ENCODE measurements around the gene MEI1.
"Not testable (repeated sequence)": the region's sequence is repeated elsewhere in the genome, so short reads cannot be mapped to it uniquely, and the experiment has no call there.

Gene MEI1

DNA sequence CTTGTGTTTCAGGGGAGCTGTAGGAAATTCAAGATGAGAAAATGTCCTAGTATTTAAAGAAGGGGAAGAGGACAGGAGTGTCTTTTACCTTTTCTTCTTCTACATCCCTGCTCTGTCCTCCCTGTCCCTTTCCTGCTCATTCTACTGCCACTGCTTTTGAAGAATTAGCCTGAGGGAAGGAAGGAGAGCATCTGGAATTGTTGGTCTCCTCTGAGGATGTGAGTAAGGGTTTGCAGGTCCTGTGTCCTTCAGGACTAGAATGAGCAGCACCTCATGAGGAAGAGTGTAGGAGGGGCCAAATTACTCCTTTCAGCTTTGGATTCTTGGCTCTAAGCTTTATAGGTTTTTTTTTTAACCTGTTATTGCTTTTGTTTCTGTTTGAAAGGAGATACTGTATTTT is 34.8 kb upstream of the MEI1 start:
- Histone ChIP-seq H3K4me3 (ENCODE audit: low read depth in 1 of 2, low read length in 1 of 2) (no peak overlapping the region), H3K36me3 (peaks cover 55% of the 10 kb centered on the region), H3K27ac (no peak overlapping the region), H3K4me1 (ENCODE audit: control insufficient read depth in 1 of 2, insufficient read depth in 1 of 2, low read depth in 1 of 2, low read length in 1 of 2) (peaks cover 9 to 12% of the 10 kb centered on the region in 2 experiments), H3K9me3 (no peaks in the 10 kb centered on the region), H3K27me3 (no peaks in the 10 kb centered on the region)
- TF ChIP-seq, protein P1, sequence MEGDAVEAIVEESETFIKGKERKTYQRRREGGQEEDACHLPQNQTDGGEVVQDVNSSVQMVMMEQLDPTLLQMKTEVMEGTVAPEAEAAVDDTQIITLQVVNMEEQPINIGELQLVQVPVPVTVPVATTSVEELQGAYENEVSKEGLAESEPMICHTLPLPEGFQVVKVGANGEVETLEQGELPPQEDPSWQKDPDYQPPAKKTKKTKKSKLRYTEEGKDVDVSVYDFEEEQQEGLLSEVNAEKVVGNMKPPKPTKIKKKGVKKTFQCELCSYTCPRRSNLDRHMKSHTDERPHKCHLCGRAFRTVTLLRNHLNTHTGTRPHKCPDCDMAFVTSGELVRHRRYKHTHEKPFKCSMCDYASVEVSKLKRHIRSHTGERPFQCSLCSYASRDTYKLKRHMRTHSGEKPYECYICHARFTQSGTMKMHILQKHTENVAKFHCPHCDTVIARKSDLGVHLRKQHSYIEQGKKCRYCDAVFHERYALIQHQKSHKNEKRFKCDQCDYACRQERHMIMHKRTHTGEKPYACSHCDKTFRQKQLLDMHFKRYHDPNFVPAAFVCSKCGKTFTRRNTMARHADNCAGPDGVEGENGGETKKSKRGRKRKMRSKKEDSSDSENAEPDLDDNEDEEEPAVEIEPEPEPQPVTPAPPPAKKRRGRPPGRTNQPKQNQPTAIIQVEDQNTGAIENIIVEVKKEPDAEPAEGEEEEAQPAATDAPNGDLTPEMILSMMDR (IDR thresholded peaks at IDR 0.05) = no peak

DNA sequence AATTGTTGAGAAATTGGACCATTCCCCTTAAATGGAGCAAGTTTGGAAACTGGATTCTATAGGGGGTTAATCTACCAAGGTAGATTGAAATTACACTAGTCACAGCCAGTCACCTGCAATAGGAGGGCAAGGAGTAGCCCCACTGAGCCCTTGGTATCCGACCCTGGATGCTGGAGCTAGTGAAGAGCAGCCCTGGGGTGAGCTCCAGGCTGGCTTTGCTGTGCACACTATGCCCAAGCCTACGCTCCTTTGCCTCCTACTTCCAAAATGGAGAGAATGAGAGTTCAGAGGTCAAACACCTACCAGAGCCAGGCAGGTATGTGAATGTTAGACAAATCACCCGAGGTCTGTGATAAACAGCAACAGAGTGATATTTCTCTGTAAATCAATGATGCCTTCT is 34.4 kb upstream of the MEI1 start:
- Histone ChIP-seq H3K36me3 (peaks cover 51% of the 10 kb centered on the region), H3K27ac (no peak overlapping the region), H3K27me3 (no peaks in the 10 kb centered on the region), H3K4me1 (ENCODE audit: control insufficient read depth in 1 of 2, insufficient read depth in 1 of 2, low read depth in 1 of 2, low read length in 1 of 2) (peaks cover 9 to 12% of the 10 kb centered on the region in 2 experiments), H3K9me3 (no peaks in the 10 kb centered on the region), H3K4me3 (ENCODE audit: low read depth in 1 of 2, low read length in 1 of 2) (no peak overlapping the region)
- TF ChIP-seq, protein P1 (IDR thresholded peaks at IDR 0.05) = no peak

DNA sequence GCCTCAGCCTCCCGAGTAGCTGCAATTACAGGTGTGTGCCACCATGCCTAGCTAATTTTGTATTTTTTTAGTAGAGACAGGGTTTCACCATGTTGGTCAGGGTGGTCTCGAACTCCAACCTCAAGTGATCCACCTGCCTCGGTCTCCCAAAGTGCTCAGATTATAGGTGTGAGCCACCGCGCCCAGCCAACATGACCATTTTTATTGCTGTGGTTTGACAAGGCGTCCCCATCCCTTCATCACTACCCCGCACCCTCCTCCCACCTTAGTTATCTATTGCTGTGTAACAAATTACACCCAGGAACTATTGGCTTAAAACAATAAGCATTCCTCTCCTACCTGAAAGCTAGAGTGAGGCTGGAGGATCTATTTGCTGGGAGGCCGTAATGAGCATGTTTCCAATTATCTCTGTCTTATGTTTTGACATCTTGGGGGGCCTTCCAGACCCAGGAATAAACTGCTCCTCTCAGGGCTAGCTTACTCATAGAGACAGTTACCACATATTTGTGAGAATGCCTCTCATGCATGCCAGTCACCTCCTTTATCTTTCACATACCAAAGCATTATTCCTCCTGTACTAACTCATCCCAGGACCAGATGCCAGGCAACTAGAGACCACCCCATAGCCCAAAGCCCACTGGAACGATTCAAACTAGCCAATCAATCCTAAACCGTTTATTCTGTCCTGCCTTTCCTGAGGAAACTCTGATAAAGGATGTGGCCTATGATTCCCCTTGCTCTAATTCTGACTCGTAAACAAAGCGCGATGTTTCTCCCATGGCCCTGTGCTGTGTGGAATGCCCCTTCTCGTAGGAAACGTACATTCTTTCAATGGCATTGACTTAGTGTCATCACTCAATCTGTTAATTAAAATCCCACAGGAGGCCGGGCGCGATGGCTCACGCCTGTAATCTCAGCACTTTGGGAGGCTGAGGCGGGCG is 30.1 kb upstream of the MEI1 start:
- no peaks in the 10 kb centered on the region for H3K27me3 ChIP-seq
- H3K4me3 ChIP-seq (ENCODE audit: low read depth in 1 of 2, low read length in 1 of 2) = no peak overlapping the region
- H3K36me3 ChIP-seq = peaks cover 21% of the 10 kb centered on the region
- H3K27ac ChIP-seq = no peak overlapping the region
- peaks cover 9 to 12% of the 10 kb centered on the region in 2 experiments for H3K4me1 ChIP-seq (ENCODE audit: control insufficient read depth in 1 of 2, insufficient read depth in 1 of 2, low read depth in 1 of 2, low read length in 1 of 2)
- no peaks in the 10 kb centered on the region for H3K9me3 ChIP-seq
- TF ChIP-seq, protein P1 (IDR thresholded peaks at IDR 0.05) = no peak

DNA sequence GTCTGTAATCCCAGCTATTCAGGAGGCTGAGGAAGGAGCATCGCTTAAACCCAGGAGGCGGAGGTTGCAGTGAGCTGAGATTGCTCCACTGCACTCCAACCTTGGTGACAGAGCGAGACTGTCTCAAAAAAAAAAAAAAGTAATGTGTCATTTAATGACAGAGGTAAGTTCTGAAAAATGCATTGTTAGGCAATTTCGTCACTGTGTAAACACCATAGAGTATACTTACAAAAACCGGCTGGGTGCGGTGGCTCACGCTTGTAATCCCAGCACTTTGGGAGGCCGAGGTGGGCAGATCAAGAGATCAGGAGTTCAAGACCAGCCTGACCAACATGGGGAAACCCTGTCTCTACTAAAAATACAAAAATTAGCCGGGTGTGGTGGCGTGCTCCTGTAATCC is 27.2 kb upstream of the MEI1 start:
- not testable (repeated sequence) for H3K4me1 ChIP-seq (ENCODE audit: control insufficient read depth in 1 of 2, insufficient read depth in 1 of 2, low read depth in 1 of 2, low read length in 1 of 2); H3K27me3 ChIP-seq; H3K27ac ChIP-seq; H3K4me3 ChIP-seq (ENCODE audit: low read depth in 1 of 2, low read length in 1 of 2); H3K9me3 ChIP-seq
- H3K36me3 ChIP-seq = peaks cover 22% of the 10 kb centered on the region

DNA sequence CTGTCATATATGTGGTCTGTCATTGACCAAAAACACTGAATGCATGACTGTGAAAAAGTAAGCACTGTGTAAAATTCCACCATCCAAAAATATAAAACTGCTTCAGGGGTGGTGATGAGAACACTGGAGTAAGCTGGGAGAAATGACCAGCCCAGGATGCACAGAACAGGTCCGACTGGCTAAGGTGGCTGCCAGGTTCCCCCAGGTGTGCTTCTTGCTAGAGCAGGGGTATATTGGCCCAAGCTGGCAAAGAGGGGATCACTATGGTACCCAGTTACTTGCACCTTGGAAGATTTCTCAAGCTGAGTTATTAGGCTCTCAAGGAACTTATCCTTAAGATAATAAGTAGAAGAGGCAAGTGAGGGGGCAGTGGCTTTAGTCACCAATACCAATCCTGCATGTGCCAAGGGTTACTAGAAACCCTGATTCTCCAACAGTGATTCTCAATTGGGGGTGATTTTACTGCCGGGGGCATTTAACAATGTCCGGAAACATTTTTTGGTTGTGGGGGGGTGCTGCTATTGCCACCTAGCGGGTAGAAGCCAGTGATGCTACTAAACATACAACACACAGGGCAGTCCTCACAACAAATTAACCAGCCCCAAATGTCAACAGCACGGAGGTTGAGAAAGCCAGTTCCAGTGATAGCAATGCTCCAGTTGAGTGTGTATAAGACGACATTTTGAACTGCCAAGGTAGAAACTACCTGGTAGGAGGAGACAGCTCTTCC is 26.4 kb upstream of the MEI1 start:
- H3K9me3 ChIP-seq = no peaks in the 10 kb centered on the region
- no peaks in the 10 kb centered on the region for H3K27me3 ChIP-seq
- no peak overlapping the region for H3K4me3 ChIP-seq (ENCODE audit: low read depth in 1 of 2, low read length in 1 of 2)
- no peaks in the 10 kb centered on the region for H3K4me1 ChIP-seq (ENCODE audit: control insufficient read depth in 1 of 2, insufficient read depth in 1 of 2, low read depth in 1 of 2, low read length in 1 of 2)
- TF ChIP-seq, protein P1 (IDR thresholded peaks at IDR 0.05) = no peak
- no peak overlapping the region for H3K27ac ChIP-seq
- H3K36me3 ChIP-seq = peaks cover 22% of the 10 kb centered on the region

Data from neutrophil (primary cell).